Caco-2 (cell line): ENCODE measurements around the gene MMP12. TPM values are rescaled to one million over a fixed set of nuclear protein-coding genes. Genes with fewer than 3 reads are reported as not detected.

ENCODE experiments used
- BruUV-seq: library from RNA; stranded (reverse); fragments of 400-500 nt; replicated peaks from 2 replicates; lab custom pipeline; 2021; lab: Mats Ljungman, UMichigan
- CTCF ChIA-PET: fragments of 300-600 bp; sonication (Branson Sonifier 250); formaldehyde crosslinking; loops from one replicate; lab custom pipeline; 2022; ENCODE audit warnings: antibody characterized with exemption; lab: Charles Lee
- POLR2A ChIA-PET: fragments of 300-600 bp; sonication (Branson Sonifier 250); formaldehyde crosslinking; loops from one replicate; lab custom pipeline; 2022; ENCODE audit warnings: antibody characterized with exemption; lab: Charles Lee
- DNase-seq, 2 experiments: peaks; one replicate each; pipeline versions ENCODE4 v3.0.0 to v3.0.0-alpha.2; 2020 to 2022
- H3K27me3 ChIP-seq: replicated peaks from 2 replicates; pipeline ENCODE4 v1.6.0; 2011; ENCODE audit warnings: low read length; ENCODE audit not compliant: control insufficient read depth, insufficient read depth
- H3K36me3 ChIP-seq: 2 replicates; pipeline ENCODE4 v1.5.1; 2011; ENCODE audit warnings: low read length; ENCODE audit not compliant: control insufficient read depth, insufficient read depth
- H3K4me1 ChIP-seq: fragments of 250-450 bp; sonication (Bioruptor Pico); 2 replicates; pipeline ENCODE4 v1.5.1; 2020; ENCODE audit warnings: mild to moderate bottlenecking
- H3K4me3 ChIP-seq: 2 replicates; pipeline ENCODE4 v1.5.1; 2011; ENCODE audit warnings: low read depth, mild to moderate bottlenecking, control low read depth, low read length
- H3K9me3 ChIP-seq: fragments of 250-450 bp; sonication (Bioruptor Pico); 2 replicates; pipeline ENCODE4 v1.5.1; 2020; ENCODE audit warnings: mild to moderate bottlenecking, moderate library complexity
- H3K27ac Mint-ChIP-seq: one replicate; pipeline ENCODE4 v1.8.0; 2022; ENCODE audit warnings: mixed read lengths; ENCODE audit not compliant: unreplicated experiment
- H3K27me3 Mint-ChIP-seq: one replicate; pipeline ENCODE4 v1.8.0; 2022; ENCODE audit warnings: mixed read lengths; ENCODE audit not compliant: insufficient read depth, unreplicated experiment
- H3K36me3 Mint-ChIP-seq: one replicate; pipeline ENCODE4 v1.8.0; 2022; ENCODE audit warnings: mild to moderate bottlenecking, mixed read lengths; ENCODE audit not compliant: insufficient read depth, unreplicated experiment
- H3K4me1 Mint-ChIP-seq: one replicate; pipeline ENCODE4 v1.8.0; 2022; ENCODE audit warnings: low read depth, mixed read lengths; ENCODE audit not compliant: unreplicated experiment
- H3K4me3 Mint-ChIP-seq: one replicate; pipeline ENCODE4 v1.8.0; 2022; ENCODE audit warnings: mild to moderate bottlenecking, moderate library complexity, mixed read lengths; ENCODE audit not compliant: unreplicated experiment
- H3K9me3 Mint-ChIP-seq: one replicate; pipeline ENCODE4 v1.8.0; 2022; ENCODE audit warnings: mixed read lengths; ENCODE audit not compliant: unreplicated experiment
- CTCF ChIP-seq, 2 experiments: fragments of 200-600 bp in 1 of 2; IDR thresholded peaks; 1 replicate in 1 of 2; 2 replicates in 1 of 2; pipeline versions ENCODE4 v1.5.1 to v1.8.0; 2011 to 2022; ENCODE audit warnings: antibody characterized with exemption in 1 of 2, control low read depth in 1 of 2, inconsistent platforms in 1 of 2, low read depth in 1 of 2, low read length in 1 of 2, mild to moderate bottlenecking in 1 of 2, moderate library complexity in 1 of 2; ENCODE audit not compliant: insufficient read depth in 1 of 2, severe bottlenecking in 1 of 2, unreplicated experiment in 1 of 2
- intact Hi-C: fragments of 100-400 bp; cut with micrococcal nuclease; formaldehyde crosslinking; loops from one replicate; pipeline ENCODE4 v1.10.0; 2022; ENCODE audit not compliant: unreplicated experiment
- total RNA-seq: library from RNA; stranded (reverse); gene quantifications from 2 replicates; pipeline ENCODE4 v1.2.3, GENCODE V29; 2022

The MMP12 gene
- total RNA-seq, 1 experiment from 2014 or later: not detected

GRCh38 chr11:102846292-102846691 is 28.5 kb downstream of the MMP12 start:
- intact Hi-C loops: no loop called here
- CTCF ChIA-PET: no interaction called here
- DNase-seq: no peak

GRCh38 chr11:102843489-102843888 is 31.3 kb downstream of the MMP12 start, which contains the start of gene MMP3:
Gene MMP3, minus strand, starts transcription at chr11:102843609. Its CDS starts 63 bp downstream, at chr11:102843546.
- Mint-ChIP-seq H3K4me1 (no peaks in the 10 kb centered on the region), H3K27me3 (peaks cover 16% of the 10 kb centered on the region), H3K27ac (no peak within 1 kb of the TSS), H3K4me3 (no peak within 1 kb of the TSS), H3K9me3 (no peaks in the 10 kb centered on the region), H3K36me3 (no peaks in the 10 kb centered on the region)
- no peak for TF ChIP-seq CTCF (IDR thresholded peaks at IDR 0.05; ENCODE audit: insufficient read depth in 1 of 2, low read depth in 1 of 2, low read length in 1 of 2, severe bottlenecking in 1 of 2, unreplicated experiment in 1 of 2)
- H3K4me1 ChIP-seq: no peaks in the 10 kb centered on the region
- no TSS peak for BruUV-seq
- intact Hi-C loops: no loop called here
- ChIA-PET POLR2A (no interaction called here), CTCF (interaction anchor here (0.7 kb wide), 1 partner anchor 33 kb away, joined by 3 read pairs; no protein-coding TSS in a partner anchor)
- no peak for DNase-seq
- H3K27me3 ChIP-seq: no peaks in the 10 kb centered on the region
- no peak within 1 kb of the TSS for H3K4me3 ChIP-seq
- no peaks in the 10 kb centered on the region for H3K36me3 ChIP-seq
- H3K9me3 ChIP-seq: no peaks in the 10 kb centered on the region

More at GRCh38 chr11:102846292-102846691, 28.5 kb downstream of the MMP12 start:
- POLR2A ChIA-PET: no interaction called here
- no TSS peak for BruUV-seq
- H3K27ac Mint-ChIP-seq: no peak overlapping the region
- no peaks in the 10 kb centered on the region for H3K36me3 Mint-ChIP-seq
- no peak for TF ChIP-seq CTCF (IDR thresholded peaks at IDR 0.05; ENCODE audit: insufficient read depth in 1 of 2, low read depth in 1 of 2, low read length in 1 of 2, severe bottlenecking in 1 of 2, unreplicated experiment in 1 of 2)
- Histone ChIP-seq H3K4me1 (no peaks in the 10 kb centered on the region), H3K36me3 (no peaks in the 10 kb centered on the region), H3K27me3 (no peaks in the 10 kb centered on the region), H3K4me3 (no peak overlapping the region), H3K9me3 (no peaks in the 10 kb centered on the region)
- H3K27me3 Mint-ChIP-seq: peaks cover 16% of the 10 kb centered on the region
- H3K4me1 Mint-ChIP-seq: no peaks in the 10 kb centered on the region
- no peaks in the 10 kb centered on the region for H3K9me3 Mint-ChIP-seq
- H3K4me3 Mint-ChIP-seq: no peak overlapping the region

- Mint-ChIP-seq H3K4me3 (no peak overlapping the region), H3K4me1 (no peaks in the 10 kb centered on the region), H3K27me3 (peaks cover 19% of the 10 kb centered on the region), H3K9me3 (no peaks in the 10 kb centered on the region), H3K36me3 (no peaks in the 10 kb centered on the region), H3K27ac (no peak overlapping the region)
- Histone ChIP-seq H3K4me3 (no peak overlapping the region), H3K27me3 (no peaks in the 10 kb centered on the region), H3K9me3 (no peaks in the 10 kb centered on the region), H3K36me3 (no peaks in the 10 kb centered on the region), H3K4me1 (no peaks in the 10 kb centered on the region)
- no peak for TF ChIP-seq CTCF (IDR thresholded peaks at IDR 0.05; ENCODE audit: insufficient read depth in 1 of 2, low read depth in 1 of 2, low read length in 1 of 2, severe bottlenecking in 1 of 2, unreplicated experiment in 1 of 2)
- CTCF ChIA-PET: interaction anchor here (0.7 kb wide), 1 partner anchor 33 kb away, joined by 3 read pairs; no protein-coding TSS in a partner anchor
- no TSS peak for BruUV-seq
- POLR2A ChIA-PET: no interaction called here
- intact Hi-C loops: no loop called here
- no peak for DNase-seq
These were observed 31.9 kb downstream of the MMP12 start for GRCh38 chr11:102842930-102843329.
